CD4-positive, alpha-beta T cell treated with Interleukin-21 for 1 hour (primary cell): Measurements from ENCODE around the gene UBLCP1.
"Not testable (repeated sequence)": the region's sequence is repeated elsewhere in the genome, so short reads cannot be mapped to it uniquely, and the experiment has no call there.

Experiments
- DNase-seq: peaks from one replicate; pipeline ENCODE4 v3.0.0-alpha.2; 2020

The UBLCP1 gene, protein sequence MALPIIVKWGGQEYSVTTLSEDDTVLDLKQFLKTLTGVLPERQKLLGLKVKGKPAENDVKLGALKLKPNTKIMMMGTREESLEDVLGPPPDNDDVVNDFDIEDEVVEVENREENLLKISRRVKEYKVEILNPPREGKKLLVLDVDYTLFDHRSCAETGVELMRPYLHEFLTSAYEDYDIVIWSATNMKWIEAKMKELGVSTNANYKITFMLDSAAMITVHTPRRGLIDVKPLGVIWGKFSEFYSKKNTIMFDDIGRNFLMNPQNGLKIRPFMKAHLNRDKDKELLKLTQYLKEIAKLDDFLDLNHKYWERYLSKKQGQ

DNA sequence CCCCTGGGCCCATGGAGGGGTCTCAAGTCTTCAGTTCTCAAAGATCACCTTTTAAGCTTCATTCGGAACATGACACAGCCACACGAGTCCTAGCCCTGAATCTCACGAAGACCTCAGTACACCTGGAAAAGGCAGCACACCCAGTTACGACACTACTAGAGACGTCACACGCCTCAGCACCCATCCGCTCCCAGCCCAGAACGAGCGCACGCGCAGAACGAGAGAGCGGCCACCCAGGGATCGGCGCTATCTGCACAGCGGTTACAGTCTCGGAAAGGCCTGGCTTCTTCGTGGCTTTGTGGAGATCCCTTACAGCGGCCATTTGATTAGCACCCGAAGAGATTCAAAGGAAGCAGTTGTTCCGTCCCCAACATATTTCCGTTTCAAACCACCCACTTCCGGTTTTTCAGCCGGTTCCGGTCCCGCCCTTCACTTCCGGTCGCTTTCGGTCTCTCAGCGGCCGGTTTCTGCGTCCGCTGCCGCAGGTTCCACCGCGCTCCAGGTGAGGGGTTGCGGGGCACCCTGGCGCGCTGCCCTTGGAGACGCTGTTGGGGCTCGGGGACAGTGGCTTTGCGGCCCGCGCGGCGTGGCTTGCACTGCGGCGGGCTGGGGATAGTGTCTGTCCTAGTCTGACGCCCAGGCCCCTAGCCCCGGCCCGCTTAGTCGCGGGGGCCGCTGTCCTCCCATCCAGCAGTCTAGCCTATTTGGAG lies at the start of gene UBLCP1:
TSS of gene UBLCP1 (plus strand) at position 432 of the 710 bp plus-strand sequence. CDS start 5,626 bp downstream, outside the sequence.
- DNase-seq: peak; percentile 86

DNA sequence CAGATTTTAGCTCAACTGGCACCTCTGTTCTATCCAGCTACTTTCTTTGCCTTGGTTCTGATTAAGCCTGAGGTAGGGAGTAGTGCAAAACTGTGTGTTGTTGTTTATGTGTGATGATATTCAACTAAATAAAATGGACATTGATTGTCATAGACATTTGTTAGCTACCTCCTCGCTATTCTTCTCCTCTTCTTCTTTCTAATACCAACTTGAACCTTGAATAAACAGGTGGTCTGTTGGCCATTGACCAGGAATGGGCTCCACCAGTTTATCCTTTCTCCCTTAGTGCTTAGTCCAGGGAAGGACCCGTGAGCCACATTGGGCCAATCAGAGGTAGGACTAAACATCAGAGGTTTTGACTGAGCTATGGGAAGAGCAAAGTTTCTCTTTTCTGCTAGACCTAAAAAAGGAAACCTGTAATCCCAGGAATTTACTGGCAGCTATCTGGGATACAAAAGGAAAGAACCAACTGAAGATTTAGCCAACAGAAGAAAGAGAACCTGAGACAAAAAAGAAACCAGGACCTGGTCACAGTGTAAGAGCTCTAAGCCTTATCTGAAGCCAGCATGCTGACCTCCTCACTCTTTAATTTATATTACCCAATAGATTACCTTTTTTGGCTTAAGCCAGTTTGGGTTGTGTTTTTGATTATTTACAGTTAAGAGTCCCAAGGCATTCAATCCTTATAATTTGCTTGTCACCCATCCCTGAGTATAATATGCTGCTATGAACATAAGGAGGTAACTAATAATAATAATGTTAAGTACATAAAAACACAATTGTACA lies 48.4 kb upstream of the UBLCP1 start:
- no peak for DNase-seq

DNA sequence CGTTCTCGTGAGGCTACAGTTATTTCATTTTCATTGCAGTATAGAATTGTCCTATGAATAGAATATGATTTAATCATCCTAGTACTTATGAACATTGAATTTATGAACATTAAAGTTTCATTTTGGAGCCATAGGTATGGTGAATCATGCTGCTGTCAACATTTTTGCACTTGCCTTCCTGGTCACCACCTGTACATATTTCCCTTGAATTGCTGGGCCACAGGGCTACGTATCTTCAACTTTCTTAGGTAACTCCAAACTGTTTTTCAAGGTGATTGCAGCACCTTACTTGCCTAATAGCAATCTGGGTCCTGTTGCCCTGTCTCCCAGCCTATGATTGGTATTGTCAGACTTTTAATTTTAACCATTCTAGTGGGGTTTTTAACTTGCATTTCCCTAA lies 47.2 kb upstream of the UBLCP1 start:
- no peak for DNase-seq

DNA sequence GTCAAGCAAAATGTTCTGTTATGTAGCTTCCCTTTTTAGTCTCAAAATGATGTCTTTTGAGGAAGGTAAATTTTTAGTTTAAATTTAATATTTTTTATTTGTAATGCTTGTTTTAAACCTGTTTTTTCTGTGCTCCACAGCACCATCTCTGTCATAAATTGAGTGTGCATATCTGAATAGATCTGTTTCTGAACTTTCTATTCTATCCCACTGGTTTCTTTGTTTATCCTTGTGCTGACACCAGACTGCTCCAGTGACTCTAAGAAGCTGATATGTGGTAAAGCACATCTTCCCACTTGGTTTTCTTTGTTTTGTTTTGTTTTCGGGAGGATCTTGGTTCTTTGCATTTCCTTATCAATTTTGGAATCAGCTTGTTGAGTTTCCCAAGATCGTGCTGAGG lies 46.6 kb upstream of the UBLCP1 start:
- no peak for DNase-seq

DNA sequence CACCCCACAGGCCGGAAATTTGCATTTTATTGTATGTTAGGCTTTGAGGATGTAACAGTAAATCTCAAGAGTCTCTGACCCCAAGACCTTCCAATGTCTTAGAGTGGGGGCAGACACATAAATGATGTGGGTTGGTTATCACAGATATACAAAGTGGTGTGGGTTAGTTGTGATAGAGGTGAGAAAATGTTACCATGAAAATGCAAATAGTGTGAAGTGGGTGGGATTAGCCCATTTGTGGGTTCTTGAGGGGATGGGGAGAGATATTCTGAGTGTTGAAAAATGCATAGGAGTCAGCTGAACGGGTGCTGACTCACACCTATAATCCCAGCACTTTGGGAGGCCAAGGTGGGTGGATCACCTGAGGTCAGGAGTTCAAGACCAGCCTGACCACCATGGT lies 45.9 kb upstream of the UBLCP1 start:
- no peak for DNase-seq

DNA sequence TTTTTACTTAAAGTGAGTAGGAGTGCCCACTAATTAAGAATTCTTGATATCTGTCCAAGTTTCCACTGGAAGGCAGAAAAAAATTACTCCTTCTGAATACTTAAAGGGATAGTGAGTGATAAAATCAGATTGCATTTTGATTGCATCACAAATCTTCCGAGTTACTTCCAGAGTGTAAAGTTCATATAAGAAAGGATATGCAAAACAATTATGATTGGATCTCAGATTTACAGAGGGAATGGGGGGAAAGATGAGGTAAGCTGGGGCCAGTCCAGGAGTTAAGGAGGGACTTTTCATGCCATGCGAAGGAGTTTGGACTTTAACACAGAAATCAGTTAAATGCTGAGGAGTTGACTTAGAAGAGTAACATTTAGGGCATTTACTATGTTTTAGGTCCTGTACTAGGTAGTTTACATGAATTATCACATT lies 44.5 kb upstream of the UBLCP1 start:
- DNase-seq: no peak

DNA sequence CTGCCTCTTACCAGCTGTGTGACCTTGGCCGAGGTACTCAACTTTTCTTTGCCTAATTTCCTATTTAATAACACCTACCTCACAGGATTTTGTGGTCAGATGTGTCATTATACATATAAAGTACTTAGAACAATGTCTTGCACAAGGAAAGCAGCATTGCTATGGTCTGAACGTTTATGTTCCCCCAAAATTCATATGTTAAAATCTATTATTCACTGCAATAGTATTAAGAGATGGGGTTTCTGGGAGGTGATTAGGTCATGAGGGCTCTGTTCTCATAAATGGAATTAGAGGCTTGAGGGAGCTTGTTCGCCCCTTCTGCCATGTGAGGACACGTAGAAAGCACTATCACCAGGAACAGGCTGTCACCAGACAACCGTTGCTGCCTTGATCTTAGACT lies 42.9 kb upstream of the UBLCP1 start:
- DNase-seq: no peak

DNA sequence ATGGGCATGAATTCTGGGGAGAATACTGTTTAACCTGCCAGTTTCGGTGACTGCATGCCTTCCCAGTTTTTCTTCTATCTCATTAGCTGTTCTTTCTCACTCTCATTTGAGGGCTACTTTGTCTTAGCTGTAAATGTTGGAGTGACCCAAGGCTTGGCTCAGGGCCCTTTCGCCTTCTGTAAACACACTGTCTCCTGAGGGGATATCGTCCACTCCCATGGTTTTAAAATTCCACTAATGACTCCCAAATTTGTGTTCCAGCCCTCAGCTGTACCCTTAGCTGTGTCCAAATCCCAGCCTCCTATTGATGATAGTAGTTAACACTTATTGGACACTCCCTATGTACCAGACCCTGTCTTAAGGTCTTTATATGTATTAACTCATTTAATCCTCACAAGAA lies 39.6 kb upstream of the UBLCP1 start:
- no peak for DNase-seq

DNA sequence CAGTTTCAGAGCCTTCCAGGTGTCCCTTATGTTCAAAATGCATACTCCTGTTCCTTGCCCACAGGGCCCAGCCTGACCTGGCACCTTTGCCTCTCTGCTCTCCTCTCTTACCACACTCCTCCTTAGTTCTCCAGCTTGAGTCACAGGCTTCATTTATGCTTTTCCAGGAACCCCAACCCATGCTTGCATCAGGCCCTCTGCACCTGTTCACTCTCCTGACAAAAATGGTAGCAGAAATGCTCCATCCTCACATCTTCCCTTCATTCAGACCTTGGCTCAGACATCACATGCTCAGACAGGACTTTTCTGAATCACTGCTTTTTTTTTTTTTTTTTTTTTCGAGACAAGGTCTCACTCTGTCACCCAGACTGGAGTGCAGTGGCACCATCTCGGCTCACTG lies 38.6 kb upstream of the UBLCP1 start:
- DNase-seq: no peak

DNA sequence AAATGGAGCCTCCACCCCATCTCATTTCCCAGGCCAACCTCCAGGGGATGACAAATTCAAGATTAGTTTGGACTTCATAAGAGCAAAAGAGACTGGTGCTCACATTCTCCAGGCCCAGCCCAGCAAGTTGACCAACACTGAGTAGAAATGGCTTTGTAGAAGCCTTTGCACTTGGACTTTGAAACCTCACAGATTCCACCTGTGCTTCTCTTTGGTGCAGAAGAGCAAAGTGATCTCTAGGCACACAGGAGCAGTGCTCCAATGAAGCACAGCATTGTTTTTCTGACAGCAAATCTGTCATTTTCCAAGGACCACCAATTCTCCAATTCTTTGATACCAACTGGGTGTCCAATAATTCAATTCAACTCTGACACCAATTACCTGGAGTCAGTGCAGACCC lies 36.6 kb upstream of the UBLCP1 start:
- no peak for DNase-seq

DNA sequence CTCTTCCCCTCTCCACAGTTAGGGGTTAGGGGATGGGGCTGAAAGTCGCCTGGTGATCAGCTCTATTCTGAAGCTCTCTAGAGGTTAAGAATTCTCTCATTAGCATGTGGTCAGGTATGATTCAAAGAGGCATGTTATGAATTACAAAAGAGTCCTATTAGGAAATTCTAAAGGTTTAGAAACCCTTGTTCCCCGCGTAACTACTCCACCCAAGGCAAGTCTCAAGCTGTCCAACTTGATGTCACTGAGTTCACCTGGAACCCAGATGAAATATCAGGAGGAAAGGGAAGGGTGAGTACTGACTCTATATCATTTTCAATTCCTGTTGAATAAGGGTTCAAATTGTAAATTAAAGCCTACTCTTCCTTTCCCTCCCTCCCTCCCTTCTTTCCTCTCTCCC lies 35.6 kb upstream of the UBLCP1 start:
- DNase-seq: no peak

DNA sequence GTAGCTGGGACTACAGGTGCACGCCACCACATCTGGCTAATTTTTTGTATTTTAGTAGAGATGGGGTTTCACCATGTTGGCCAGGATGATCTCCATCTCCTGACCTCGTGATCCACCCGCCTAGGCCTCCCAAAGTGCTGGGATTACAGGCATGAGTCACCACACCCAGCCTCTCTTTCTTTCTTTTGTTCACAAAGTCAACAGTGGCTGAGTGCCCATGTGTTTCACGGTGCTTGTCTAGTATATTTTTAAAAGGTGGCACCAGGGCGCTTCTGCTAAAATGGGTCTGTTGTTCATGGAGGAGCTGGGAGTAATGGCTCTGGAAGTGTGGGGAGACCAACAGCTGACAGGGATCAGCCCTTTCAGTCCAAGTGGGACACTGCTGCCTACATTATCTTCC lies 35.0 kb upstream of the UBLCP1 start:
- not testable (repeated sequence) for DNase-seq

DNA sequence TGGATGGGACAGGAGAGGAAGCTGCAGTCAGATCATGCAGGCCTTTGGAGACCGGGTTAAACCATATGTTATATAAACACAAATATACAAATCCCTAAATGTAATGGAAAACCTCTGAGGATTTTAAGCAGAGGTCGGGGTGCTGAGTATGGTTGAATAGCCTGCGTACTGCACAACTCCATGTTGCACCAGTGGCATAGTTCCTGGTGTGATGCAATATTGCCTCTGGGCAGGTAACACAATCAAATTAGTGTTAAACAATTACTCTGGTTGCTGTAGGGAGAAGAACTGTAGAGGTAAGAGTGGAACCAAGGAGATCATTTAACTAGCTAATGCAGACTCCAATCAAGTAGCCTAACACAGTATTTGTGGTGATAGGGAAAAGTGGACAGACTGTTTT lies 32.4 kb upstream of the UBLCP1 start:
- DNase-seq: no peak

DNA sequence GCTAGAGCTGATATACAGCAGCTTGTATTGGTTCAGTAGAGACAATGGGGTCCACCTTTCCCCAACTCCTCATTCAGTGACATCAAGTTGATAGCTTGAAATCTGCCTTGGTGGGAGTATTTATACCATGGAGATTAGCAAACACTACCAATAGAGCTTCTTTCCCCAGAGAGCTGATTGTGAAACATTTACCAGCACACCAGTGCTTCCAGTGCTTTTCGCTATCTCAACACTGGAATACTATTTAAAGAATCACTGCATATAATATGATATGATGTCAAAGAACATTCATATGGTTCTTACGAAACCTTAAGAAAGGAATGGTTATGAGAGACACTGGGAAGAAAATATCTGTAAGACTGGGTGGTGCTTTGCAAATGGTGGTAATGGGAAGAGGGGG lies 31.9 kb upstream of the UBLCP1 start:
- no peak for DNase-seq

DNA sequence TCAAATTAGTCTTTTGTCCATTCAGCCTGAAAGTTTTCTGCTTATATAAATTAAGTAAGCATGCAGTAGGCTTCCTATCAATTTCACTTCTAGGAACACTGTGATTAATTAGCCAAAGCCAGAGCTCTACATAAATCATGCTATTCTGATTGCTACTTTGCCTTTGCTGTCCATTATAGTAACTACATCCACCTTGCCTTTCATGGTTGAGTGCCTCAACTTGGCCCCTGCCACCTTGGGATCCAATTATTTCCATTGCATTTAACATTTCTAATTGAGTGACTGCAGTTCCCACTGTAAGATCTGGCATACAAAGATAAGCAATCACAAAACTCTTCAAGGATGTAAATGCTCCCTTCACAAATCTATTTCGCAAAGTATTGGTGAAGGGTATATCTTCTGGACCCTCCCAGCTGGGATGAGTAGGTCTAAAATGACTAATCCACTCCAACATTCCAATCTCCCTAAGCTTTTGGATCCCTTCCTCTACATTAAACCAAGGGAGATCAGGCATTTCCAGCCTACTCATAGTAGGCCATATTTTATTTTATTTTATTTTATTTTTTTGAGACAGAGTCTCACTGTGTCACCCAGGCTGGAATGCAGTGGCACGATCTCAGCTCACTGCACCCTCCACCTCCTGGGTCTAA lies 27.1 kb upstream of the UBLCP1 start:
- DNase-seq: not testable (repeated sequence)

DNA sequence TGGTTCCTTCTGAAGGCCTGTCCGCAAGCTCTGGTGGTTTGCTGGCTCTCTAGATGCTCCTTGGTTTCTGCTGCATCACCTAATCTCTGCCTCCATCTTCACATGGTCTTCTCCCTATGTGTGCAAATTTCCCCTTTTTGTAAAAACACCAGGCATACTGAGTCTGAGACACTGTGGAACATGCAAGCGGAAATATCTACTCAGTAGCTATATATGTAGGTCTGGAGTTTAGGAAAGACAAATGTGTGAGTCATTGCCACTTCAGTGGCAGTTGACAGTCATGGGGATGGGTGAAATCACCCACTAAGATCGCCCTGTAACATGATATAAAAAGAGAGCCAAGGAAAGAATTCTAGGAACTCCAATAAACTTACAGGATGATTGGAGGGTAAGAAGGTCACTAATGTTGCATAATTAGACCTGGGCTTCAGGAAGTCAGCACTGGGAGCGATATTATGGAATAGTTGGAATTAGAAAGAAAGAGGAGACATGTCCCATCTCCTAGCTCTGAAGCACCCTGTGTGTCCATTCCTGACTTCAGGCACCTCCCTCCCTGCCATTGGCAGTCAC lies 22.7 kb upstream of the UBLCP1 start:
- DNase-seq: no peak

DNA sequence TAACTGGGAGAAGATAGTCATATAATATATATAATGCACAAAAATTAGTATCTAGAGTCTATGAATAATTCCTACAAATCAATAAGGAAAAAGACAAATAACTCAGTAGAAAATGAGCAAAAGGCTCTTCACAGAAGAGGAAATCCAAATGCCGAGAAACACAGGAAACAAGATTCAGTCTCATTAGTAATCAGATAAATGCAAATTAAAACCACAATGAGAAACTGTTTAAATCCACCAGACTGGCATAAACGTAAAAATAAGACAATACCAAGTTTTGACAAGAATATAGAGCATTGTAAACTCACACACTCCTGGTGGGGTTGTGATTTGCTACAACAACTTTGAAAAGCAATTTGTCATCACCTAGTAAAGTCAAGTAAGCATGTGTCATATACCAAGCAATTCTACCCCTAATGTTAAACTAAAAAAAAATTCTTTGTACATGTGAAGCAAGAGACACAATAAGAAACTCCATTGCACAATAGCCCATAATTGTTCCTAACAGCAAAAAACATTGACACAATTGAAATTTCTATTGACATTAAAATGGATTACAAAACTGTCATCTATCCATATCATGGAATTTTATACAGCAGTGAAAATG lies 21.0 kb upstream of the UBLCP1 start:
- DNase-seq: no peak

DNA sequence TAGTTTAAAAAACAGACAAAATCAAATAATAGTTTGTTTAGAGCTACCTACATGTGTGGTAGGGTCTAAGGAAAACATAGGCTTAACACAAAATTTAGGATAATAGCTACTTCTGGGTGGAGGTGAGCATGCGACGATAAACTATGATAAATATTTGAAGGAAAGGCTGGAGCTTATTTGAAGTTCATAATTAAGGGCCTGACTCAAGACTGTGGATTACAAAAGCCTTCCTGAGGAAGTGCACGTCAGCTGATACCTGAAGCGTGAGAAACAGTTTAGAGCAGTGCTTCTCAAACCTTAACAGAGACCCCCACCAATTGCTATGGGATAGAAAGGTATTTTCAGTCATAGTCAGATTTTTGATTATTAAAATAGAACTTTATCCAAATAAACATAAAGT lies 20.4 kb upstream of the UBLCP1 start:
- no peak for DNase-seq

DNA sequence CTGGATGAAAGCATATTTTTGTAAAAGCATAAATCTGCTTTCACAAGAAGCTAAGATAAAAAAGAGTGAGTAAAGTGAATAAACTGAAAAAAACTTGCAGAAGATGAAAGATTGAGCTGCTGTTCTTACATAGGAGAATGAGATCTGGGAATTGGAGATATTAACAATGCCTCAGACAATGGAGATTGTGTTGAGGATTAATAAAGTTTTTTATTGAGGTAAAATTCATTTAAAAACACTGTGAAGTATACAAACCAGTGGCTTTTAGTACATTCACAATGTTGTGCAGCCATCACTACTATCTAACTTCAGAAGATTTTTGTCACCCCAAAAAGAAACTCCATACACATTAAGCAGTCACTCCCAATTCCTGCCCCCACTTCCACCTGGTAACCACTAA lies 19.7 kb upstream of the UBLCP1 start:
- no peak for DNase-seq

DNA sequence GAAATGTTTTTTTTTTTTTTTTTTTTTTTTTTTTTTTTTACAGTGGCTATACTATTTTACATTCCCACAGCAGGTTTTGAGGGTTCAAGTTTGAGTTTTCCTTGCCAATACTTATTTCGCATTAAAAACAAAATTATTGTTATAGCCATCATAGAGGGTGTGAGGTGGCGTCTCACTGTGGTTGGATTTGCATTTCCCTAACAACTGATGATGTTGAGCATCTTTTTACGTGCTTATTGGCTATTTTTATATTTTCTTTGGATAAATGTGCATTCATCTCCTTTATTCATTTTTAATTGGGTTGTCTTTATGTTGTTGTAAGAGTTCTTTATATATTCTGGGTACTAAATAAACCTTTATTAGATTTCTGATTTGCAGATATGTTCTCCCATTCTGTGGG lies 18.9 kb upstream of the UBLCP1 start:
- DNase-seq: no peak

DNA sequence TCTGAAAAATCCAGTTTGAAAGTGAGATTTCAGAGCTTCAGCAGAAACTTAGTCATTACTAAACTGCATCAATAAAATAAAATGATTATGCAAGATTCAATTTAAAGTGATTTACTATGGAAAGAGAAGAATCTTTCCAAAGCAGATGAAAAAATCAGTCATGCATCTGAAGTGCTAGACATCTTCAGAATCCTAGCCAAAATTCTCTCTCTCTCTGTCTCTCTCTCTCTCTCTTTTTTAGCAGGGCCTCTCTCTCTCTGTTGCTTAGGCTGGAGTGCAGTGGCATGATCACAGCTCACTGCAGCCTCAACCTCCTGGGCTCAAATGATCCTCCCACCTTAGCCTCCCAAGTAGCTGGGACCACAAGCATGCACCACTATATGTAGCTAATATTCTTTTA lies 18.2 kb upstream of the UBLCP1 start:
- DNase-seq: no peak

DNA sequence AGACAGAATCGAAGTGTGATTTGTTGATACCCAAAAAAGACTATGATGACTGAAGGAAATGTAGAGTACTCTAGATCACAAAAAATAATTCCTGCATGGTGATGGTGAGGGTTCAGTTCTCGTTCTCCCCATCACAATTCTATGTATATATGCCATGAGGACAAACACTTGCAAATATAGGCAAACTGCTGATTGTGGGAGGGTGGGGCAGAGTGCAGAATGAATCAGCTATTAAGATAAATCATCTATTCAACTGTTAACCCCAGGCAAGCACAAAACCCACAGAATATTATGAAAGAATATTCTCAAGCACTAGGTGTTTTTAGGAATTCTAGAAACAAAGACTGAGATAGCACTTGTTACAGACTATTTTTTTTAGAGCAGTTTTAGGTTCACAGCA lies 13.9 kb upstream of the UBLCP1 start:
- no peak for DNase-seq

DNA sequence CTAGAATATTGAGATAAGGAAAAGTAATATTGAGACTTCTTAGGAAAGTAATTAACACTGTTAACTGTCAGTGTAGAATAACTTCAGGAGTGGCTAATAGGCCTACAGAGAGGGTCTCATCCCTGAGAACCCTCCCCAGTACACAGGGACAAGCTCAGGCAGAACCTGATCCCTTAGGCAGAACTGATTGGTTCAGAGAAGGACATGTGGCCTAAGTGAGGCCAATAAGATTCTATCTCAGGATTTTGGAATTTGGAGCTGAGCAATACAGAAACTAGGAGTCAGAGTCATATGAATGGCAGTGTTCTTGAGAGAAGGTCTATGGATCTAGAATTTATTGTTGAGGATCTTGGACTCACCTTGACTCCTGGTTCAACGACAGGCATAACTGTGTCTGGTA lies 10.9 kb upstream of the UBLCP1 start:
- DNase-seq: no peak
